ENCODE data around the gene TINAG.

DNA sequence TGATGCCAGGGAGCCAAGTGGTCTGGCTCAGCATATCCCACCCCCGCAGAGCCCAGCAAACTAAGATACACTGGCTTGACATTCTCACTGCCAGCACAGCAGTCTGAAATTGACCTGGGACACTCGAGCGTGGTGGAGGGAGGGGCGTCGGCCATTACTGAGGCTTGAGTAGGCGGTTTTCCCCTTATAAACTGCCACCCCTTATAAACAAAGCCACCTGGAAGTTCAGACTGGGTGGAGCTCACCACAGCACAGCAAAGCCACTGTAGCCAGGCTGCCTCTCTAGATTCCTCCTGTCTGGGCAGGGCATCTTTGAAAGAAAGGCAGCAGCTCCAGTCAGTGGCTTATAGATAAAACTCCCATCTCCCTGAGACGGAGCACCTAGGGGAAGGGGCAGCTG, 19.4 kb downstream of the TINAG start:
- TF ChIP-seq, protein P1, sequence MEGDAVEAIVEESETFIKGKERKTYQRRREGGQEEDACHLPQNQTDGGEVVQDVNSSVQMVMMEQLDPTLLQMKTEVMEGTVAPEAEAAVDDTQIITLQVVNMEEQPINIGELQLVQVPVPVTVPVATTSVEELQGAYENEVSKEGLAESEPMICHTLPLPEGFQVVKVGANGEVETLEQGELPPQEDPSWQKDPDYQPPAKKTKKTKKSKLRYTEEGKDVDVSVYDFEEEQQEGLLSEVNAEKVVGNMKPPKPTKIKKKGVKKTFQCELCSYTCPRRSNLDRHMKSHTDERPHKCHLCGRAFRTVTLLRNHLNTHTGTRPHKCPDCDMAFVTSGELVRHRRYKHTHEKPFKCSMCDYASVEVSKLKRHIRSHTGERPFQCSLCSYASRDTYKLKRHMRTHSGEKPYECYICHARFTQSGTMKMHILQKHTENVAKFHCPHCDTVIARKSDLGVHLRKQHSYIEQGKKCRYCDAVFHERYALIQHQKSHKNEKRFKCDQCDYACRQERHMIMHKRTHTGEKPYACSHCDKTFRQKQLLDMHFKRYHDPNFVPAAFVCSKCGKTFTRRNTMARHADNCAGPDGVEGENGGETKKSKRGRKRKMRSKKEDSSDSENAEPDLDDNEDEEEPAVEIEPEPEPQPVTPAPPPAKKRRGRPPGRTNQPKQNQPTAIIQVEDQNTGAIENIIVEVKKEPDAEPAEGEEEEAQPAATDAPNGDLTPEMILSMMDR (IDR thresholded peaks at IDR 0.05), result no peak
- TF ChIP-seq EZH2 (IDR thresholded peaks at IDR 0.05) (no peak), EZH2phosphoT487 (IDR thresholded peaks at IDR 0.05) (no peak)
